ENCODE data around the gene CCDC141.

The CCDC141 gene

GRCh38 chr2:178858896-178859625 is 190.9 kb downstream of the CCDC141 start:
- TF ChIP-seq CTCF (IDR thresholded peaks at IDR 0.05; ENCODE audit: low read length): no peak
- TF ChIP-seq EZH2phosphoT487 (IDR thresholded peaks at IDR 0.05; ENCODE audit: low read length): no peak
- TF ChIP-seq EZH2 (optimal IDR thresholded peaks at IDR 0.05; ENCODE audit: low read depth, low read length): no peak
- H3K9me2 ChIP-seq (replicated peaks; ENCODE audit: insufficient read depth, low read length): no peaks in the 10 kb centered on the region
- H3K36me3 ChIP-seq (replicated peaks; ENCODE audit: insufficient read depth, low read length): no peaks in the 10 kb centered on the region
- no peak overlapping the region for H2AFZ ChIP-seq (ENCODE audit: low read length)
- no peak overlapping the region for H3K9ac ChIP-seq (ENCODE audit: low read length)
- H3K4me1 ChIP-seq (ENCODE audit: low read length): peaks cover 9% of the 10 kb centered on the region; the same call in 1 of the 2 replicates
- H3K4me2 ChIP-seq (ENCODE audit: low read depth, low read length): no peak overlapping the region
- no peaks in the 10 kb centered on the region for H3F3A ChIP-seq (ENCODE audit: insufficient read depth, low read length)
- no peaks in the 10 kb centered on the region for H3K79me2 ChIP-seq (ENCODE audit: low read length)
- no peak overlapping the region for H3K4me3 ChIP-seq (ENCODE audit: low read length)
- H3K9me3 ChIP-seq (replicated peaks; ENCODE audit: insufficient read depth, low read length): no peaks in the 10 kb centered on the region
- H3K27ac ChIP-seq (ENCODE audit: low read length): no peak overlapping the region
- H3K27me3 ChIP-seq (replicated peaks; ENCODE audit: insufficient read depth, low read length): no peaks in the 10 kb centered on the region
- no peak for DNase-seq
- H4K20me1 ChIP-seq (ENCODE audit: insufficient read depth, low read length): no peaks in the 10 kb centered on the region

GRCh38 chr2:178855151-178855550 is 194.8 kb downstream of the CCDC141 start:
- Histone ChIP-seq H3K36me3 (replicated peaks; ENCODE audit: insufficient read depth, low read length) (no peaks in the 10 kb centered on the region), H3K27ac (ENCODE audit: low read length) (no peak overlapping the region), H3K9me3 (replicated peaks; ENCODE audit: insufficient read depth, low read length) (no peaks in the 10 kb centered on the region), H3K79me2 (ENCODE audit: low read length) (no peaks in the 10 kb centered on the region), H3F3A (ENCODE audit: insufficient read depth, low read length) (no peaks in the 10 kb centered on the region), H3K4me1 (ENCODE audit: low read length) (no peaks in the 10 kb centered on the region), H3K9ac (ENCODE audit: low read length) (no peak overlapping the region), H3K9me2 (replicated peaks; ENCODE audit: insufficient read depth, low read length) (no peaks in the 10 kb centered on the region), H2AFZ (ENCODE audit: low read length) (no peak overlapping the region), H3K27me3 (replicated peaks; ENCODE audit: insufficient read depth, low read length) (no peaks in the 10 kb centered on the region), H3K4me2 (ENCODE audit: low read depth, low read length) (no peak overlapping the region), H3K4me3 (ENCODE audit: low read length) (no peak overlapping the region), H4K20me1 (ENCODE audit: insufficient read depth, low read length) (no peaks in the 10 kb centered on the region)
- no peak for DNase-seq
- TF ChIP-seq EZH2phosphoT487 (IDR thresholded peaks at IDR 0.05; ENCODE audit: low read length): no peak
- TF ChIP-seq CTCF (IDR thresholded peaks at IDR 0.05; ENCODE audit: low read length): no peak
- TF ChIP-seq EZH2 (optimal IDR thresholded peaks at IDR 0.05; ENCODE audit: low read depth, low read length): no peak

- Histone ChIP-seq H3K4me1 (ENCODE audit: low read length) (no peaks in the 10 kb centered on the region), H2AFZ (ENCODE audit: low read length) (no peak overlapping the region), H3K9ac (ENCODE audit: low read length) (no peak overlapping the region), H3K27ac (ENCODE audit: low read length) (no peak overlapping the region), H3K9me3 (replicated peaks; ENCODE audit: insufficient read depth, low read length) (no peaks in the 10 kb centered on the region), H3K4me2 (ENCODE audit: low read depth, low read length) (no peak overlapping the region), H3K4me3 (ENCODE audit: low read length) (no peak overlapping the region), H3K36me3 (replicated peaks; ENCODE audit: insufficient read depth, low read length) (no peaks in the 10 kb centered on the region), H3K79me2 (ENCODE audit: low read length) (no peaks in the 10 kb centered on the region), H3K9me2 (replicated peaks; ENCODE audit: insufficient read depth, low read length) (no peaks in the 10 kb centered on the region), H3F3A (ENCODE audit: insufficient read depth, low read length) (no peaks in the 10 kb centered on the region), H4K20me1 (ENCODE audit: insufficient read depth, low read length) (no peaks in the 10 kb centered on the region), H3K27me3 (replicated peaks; ENCODE audit: insufficient read depth, low read length) (no peaks in the 10 kb centered on the region)
- DNase-seq: no peak
- TF ChIP-seq CTCF (IDR thresholded peaks at IDR 0.05; ENCODE audit: low read length) (no peak), EZH2 (optimal IDR thresholded peaks at IDR 0.05; ENCODE audit: low read depth, low read length) (no peak), EZH2phosphoT487 (IDR thresholded peaks at IDR 0.05; ENCODE audit: low read length) (no peak)
Measured at GRCh38 chr2:178848335-178848734, 201.6 kb downstream of the CCDC141 start.

All from MM.1S (cell line).